NCI-H526 treated with DMSO at 0.1 percent for 48 hours (cell line): ENCODE results near the gene KMO.

Experiments
- DNase-seq: peaks from one replicate; lab custom pipeline; 2025; lab: John Stamatoyannopoulos, UW

Gene KMO

DNA sequence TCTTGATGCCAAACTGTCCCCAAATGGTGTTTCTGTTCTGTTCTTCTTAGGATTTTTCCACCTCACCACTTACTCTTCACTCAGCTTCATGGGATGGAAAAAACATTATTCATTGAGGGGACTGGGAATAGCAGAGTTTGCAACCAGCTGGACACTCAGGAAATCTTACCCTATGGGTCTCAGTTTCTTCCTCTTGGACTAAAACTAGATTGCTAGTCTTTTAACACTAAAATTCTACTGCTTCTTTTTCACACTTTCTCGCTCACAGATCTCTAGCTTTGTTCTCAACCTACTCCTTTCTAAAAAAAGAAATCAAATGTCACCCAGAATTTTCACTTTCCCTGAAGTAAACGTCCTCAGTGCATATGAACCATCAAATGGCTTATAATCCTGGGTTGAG lies 4.8 kb downstream of the KMO start:
- DNase-seq = no peak

GRCh38 chr1:241542199-241542907 lies 10.2 kb downstream of the KMO start:
- no peak for DNase-seq

DNA sequence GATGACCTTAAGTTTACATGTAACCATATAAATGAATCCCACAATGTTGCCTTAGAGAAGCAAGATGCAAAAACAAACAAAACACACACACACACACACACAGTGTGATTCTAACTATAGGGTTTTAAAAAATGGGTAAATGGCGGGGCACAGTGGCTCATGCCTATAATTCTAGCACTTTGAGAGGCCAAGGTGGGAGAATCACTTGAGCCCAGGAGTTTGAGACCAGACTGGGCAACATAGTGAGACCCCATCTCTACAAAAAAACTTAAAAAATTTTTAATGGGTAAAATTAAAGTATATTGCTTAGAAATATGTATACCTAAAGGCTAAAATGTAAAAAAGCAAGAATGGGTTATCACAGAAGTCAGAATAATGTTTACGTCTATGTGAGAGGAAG lies 15.8 kb downstream of the KMO start:
- DNase-seq = no peak

GRCh38 chr1:241550318-241550717 lies 18.1 kb downstream of the KMO start:
- DNase-seq = no peak

GRCh38 chr1:241551759-241552638 lies 19.8 kb downstream of the KMO start:
- no peak for DNase-seq

DNA sequence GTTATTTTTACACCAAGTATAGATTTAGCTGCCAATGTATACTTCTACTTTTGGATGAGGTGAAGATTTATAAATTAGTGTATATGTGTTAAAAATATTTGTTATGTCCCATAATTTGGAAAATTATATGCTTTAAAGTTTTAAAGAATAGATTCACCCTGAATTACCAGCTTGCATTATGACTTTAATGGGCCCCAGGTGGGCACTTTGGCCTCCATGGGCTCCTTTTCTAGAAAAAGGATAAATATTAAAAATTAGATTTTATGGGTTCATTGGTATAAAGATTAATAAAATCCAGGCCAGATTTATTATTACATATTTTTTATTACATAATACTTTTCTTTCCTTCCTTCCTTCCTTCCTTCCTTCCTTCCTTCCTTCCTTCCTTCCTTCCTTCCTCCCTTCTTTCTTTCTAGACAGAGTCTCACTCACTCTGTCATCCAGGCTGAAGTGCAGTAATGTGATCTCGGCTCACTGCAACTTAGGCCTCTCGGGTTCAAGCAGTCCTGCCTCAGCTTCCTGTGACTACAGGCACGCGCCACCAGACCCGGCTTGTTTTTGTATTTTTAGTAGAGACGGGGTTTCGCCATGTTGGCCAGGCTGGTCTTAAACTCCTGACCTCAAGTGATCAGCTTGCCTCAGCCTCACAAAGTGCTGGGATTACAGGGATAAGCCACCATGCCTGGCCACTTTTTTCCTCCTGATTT lies 21.9 kb downstream of the KMO start:
- DNase-seq = no peak

DNA sequence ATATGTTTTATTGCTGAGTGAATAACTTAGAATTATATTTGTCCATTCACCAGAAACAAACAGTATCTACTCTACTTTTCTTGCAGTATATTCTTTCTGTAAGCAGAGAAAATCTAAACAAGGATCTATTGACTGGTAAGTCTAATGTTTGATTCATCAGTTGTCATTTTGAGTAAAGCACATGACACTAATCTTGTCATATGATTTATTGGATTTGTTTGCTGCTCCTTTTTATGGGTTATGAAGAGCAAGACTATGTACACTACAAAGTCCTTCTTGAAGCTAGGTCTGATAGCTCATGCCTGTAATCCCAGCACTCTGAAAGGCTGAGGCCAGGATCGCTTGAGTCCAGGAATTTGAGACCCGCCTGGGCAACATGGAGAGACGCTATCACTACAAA lies 23.3 kb downstream of the KMO start:
- no peak for DNase-seq

DNA sequence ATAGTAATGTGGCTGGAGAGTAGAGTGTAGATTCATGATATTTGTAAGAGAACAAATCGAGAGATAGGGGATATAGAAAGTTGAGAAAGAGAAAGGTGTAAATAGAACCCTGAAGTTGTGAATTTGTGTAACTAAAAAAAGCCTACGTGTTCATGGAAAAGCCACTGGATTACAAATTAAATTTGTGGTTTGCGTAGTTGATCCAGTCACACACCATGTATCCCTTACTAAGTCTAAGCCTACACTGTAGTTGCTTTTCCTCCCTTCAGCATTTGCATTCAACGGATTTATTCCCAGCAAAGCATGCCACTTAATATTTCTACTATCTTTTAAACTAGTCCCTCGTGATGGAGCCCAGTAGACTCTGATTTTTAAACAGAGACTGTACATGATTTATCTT lies 24.9 kb downstream of the KMO start:
- DNase-seq = no peak

GRCh38 chr1:241557551-241558193 lies 25.5 kb downstream of the KMO start:
- no peak for DNase-seq

DNA sequence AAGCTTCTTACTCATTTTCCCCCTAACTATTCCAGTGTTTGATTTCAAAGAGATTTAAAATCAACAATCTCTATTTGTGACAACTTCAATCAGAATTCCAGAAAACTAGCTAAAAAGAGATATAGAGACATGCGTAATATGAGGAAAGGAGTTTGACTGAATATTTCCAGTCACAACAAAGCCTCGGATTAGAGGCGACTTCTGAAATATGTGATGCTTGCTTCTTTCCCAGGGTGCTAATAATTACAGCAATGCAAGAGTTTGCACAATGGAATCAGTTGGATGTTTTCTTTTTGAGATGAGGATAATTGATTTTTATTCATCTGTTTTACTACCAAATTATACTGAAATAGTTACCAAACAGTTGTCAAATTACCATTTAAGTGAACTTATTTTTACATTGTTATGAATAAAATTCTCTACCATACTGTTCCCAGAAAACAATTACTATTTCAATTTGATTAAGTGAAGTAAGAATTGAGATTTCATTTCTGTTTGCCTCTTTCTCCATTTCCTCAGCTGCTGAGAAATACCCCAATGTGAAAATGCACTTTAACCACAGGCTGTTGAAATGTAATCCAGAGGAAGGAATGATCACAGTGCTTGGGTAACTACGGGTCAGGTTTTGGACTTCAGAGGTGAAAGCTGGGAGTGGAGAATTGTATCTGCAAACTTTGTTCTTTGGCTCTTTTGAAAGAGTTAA lies 28.1 kb downstream of the KMO start:
- no peak for DNase-seq

- no peak for DNase-seq
These were observed 28.6 kb downstream of the KMO start for GRCh38 chr1:241560849-241561187.

- DNase-seq = no peak
These were observed 37.7 kb downstream of the KMO start for GRCh38 chr1:241569848-241570247.

DNA sequence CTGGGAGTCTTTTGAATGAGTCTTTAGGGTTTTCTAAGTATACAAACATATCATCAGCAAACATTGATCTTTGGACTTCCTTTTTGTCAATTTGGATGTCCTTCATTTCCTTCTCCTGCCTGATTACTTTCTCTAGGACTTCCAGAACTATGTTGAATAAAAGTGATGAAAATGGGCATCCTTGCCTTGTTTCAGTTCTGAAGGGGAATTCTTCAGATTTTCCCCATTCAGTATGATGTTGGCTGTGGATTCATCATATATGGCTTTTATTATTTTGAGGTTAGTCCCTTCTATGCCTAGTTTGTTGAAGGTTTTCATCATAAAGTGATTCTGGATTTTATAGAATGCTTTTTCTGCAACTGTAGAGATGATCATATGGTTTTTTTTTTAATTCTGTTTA lies 42.0 kb downstream of the KMO start:
- DNase-seq = no peak

GRCh38 chr1:241579434-241579833 lies 47.3 kb downstream of the KMO start:
- no peak for DNase-seq

DNA sequence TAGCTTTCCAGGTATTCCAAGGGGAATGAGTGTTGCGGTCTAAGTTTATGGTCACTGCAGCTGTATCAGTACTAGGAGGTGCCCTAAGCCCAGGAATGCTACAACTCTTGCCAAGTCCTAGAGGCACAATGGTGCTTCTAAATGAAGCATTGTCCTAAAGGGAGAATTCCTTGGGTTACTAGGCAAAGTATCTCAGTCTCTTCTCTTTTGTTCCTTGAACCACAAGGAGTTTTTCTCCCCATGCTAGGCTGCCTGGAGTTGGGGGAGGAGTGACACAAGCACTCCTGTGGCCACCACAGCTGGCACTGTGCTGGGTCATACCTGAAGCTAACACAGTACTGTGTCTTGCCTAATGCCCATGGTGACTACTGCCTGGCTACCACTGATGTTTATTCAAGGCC lies 50.7 kb downstream of the KMO start:
- no peak for DNase-seq

DNA sequence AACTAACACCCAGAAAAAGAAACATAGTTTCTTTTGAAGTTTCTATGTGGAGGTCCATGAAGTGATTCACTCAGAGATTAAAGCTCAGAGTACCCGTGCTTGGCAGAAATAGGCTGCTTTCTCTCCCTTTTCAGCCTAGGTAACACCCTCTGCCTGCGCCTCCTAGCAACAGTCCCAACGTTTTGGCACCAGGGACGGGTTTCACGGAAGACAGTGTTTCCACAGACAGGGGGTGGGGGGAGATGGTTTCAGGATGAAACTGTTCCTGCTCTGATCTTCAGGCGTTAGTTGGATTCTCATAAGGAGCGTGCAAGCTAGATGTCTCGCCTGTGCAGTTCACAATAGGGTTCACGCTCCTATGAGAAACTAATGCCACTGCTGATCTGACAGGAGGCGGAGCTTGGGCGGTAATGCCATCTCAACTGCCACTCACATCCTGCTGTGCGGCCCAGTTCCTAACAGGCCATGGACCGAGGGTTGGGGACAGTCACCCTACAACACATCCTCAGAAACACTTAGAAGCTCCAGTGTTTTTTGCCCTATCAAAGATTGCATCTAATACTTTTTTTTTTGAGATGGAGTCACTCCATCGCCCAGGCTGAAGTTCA lies 54.8 kb downstream of the KMO start:
- no peak for DNase-seq

DNA sequence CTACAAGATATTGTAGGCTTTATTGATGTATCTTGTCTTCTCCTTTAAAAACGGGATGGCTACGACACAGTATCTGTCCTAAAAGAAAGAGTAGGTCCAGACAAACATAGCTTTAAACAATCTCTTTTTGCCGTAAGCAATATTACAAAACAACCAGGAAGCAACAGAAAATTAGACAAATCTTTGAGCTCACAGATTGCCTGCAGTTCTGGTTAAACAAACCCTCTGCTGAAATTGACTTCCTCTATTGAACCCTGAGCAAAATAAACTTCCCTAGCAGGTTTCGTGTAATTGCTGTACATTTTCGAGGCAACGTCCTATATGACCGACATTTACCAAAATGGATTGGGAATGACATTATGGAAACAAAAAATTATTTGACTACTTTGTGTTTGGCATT lies 57.3 kb downstream of the KMO start:
- no peak for DNase-seq

- no peak for DNase-seq
These were observed 58.5 kb downstream of the KMO start for GRCh38 chr1:241590719-241591118.

DNA sequence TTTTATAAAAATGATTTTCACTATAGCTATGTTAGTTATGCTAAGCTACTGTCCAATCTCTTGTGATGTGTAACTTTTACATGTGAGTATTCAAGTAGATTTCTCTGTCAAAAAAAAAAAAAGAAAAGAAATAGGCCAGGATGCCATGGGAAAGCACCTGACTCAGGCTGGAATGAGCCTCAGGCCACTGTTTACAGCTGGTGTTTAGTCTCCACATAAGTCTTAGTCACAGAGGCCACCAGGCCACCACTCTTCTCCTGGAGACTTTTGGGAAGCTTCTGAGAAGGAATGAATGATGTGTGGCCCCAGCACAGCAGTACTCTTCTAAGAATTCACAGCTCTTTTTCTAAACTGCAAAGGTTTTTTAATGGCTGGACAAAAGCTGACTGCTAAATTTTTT lies 59.1 kb downstream of the KMO start:
- DNase-seq = no peak

- no peak for DNase-seq
These were observed 59.6 kb downstream of the KMO start for GRCh38 chr1:241591736-241592135.

- no peak for DNase-seq
These were observed 60.2 kb downstream of the KMO start for GRCh38 chr1:241592273-241592958.
